Measurements from ENCODE around the gene TBC1D30. TPM values are rescaled to one million over a fixed set of nuclear protein-coding genes. Genes with fewer than 3 reads are reported as not detected.

The TBC1D30 gene
- total RNA-seq, 2 donors from 2014 or later, result 0.20 to 0.23 TPM

DNA sequence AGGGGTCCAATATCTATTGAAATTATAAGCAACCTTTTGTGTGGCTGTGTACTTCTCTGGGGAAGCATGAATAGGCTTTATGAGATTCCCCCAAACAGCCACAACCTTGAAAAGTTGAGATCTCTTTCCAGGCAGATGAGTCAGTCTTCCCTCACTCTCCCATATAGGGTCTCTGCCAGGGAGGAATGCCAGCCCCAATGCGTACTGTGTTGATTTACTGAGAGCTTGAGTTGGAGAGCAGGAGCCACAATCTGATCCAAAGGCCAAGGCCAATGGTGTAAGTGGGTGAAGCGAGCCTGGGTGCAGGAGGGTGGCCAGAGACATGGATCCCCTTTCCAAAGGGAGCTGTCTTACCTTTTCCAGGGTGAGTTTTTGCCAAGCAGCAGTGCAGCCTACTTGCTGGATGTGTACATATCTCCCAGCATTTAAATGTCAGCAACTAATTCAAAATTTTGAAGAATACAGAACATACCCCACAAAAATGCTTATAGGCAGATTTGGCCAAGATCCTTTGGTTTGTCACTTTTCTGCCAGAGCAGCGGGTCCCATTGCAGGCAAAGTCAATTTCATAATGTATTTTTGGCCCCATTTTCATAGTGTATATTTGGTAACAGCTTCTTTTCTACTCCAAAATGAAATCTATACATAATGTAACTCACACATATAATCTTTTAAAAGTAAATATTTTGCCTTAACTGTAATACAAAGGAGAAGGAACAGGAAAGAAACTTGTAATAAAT, 88.2 kb downstream of the TBC1D30 start:
- H3K4me1 Mint-ChIP-seq, result no peaks in the 10 kb centered on the region
- no peak overlapping the region for H3K27ac Mint-ChIP-seq
- H3K36me3 Mint-ChIP-seq (ENCODE audit: low read depth), result peaks cover 2% of the 10 kb centered on the region
- H3K9me3 ChIP-seq (ENCODE audit: control insufficient read depth, low read length, poor library complexity, severe bottlenecking), result no peaks in the 10 kb centered on the region
- ATAC-seq, result no peak
- no peak for DNase-seq
- H3K4me3 Mint-ChIP-seq, result no peak overlapping the region
- H3K27me3 Mint-ChIP-seq, result peaks cover 49% of the 10 kb centered on the region

DNA sequence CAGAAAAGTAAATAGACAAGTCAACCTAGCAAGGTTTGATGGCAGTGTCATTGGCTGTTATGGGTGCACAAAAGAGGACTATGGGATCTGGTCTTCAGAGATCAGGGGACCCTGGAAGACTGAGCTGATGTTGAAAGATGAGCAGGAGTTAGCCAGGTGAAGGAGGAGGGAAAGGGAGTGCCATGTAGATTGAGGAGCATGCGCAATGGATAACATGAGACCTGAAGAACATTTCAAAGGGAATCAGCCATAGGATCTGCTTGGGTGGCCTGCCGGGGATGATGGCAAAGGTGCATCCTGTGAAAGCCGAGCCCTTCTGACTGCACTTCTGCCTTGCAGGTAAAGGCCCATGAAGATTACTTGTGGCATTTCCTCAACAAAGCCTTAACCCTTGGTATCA, 90.8 kb downstream of the TBC1D30 start:
- ATAC-seq (no peak), DNase-seq (no peak)
- H3K4me1 Mint-ChIP-seq, result no peaks in the 10 kb centered on the region
- H3K36me3 Mint-ChIP-seq (ENCODE audit: low read depth), result peaks cover 2% of the 10 kb centered on the region
- no peak overlapping the region for H3K27ac Mint-ChIP-seq
- H3K27me3 Mint-ChIP-seq, result peaks cover 67% of the 10 kb centered on the region
- no peaks in the 10 kb centered on the region for H3K9me3 ChIP-seq (ENCODE audit: control insufficient read depth, low read length, poor library complexity, severe bottlenecking)
- no peak overlapping the region for H3K4me3 Mint-ChIP-seq

DNA sequence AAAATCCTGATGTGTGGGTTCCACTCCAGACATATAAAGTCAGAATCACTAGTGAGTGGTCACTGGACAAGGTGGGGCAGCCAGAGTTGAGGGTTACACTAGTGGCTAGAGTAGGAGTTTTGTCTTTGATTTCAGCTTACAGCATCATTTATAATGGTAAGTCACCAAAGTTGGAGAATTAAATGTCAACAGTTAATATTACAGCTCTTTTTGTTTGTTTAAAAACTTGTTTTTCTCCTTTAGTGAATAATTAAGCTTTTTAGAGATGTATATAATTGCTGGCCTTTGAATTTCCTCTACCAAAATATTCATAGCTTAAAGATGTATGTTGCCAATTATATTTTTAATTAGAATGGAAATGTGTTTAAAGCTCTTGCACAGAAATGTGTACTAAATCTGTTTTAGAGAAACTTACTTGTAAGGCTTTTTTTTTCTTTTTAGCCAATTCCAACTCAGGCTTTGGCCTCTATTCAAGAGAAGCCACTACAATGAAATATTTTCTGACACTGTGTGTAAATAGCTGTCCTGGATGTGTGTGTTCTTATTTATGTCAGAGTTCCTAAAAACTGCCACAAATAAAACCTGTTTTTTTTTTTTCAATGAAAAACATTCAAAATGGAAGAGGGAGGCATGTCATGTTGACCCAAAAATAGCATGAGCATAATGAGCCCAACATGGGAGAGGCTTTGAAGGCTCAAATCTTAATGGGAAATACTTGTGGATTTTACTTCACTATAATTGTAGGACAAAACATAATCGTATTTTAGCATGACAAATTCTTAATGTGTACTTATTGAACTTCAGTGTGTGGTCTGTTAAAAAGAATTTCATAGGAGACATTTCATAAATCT, 92.2 kb downstream of the TBC1D30 start:
- H3K4me3 Mint-ChIP-seq, result no peak overlapping the region
- no peak for ATAC-seq
- H3K27me3 Mint-ChIP-seq, result peaks cover 73% of the 10 kb centered on the region

DNA sequence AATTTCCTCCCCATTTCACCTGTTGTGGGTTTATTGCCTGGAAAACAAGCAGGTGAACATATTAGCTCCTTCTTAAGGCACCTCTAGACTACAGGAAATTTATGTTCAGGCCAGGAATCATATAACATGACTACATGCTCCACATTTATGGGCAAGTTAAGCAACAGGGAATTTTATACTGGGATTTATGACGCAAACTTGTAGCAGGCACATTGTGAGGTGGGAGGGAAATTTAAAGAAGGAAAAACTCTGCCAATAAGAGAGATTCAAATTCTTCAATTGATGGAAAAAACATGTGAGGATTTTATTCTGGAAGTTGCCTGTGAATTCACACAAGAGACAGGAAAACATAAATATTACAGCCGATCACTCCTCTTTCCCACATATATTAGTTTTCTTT, 93.9 kb downstream of the TBC1D30 start:
- H3K36me3 Mint-ChIP-seq (ENCODE audit: low read depth), result peaks cover under 1% of the 10 kb centered on the region
- H3K9me3 ChIP-seq (ENCODE audit: control insufficient read depth, low read length, poor library complexity, severe bottlenecking), result no peaks in the 10 kb centered on the region
- H3K27ac Mint-ChIP-seq, result no peak overlapping the region
- peaks cover 60% of the 10 kb centered on the region for H3K27me3 Mint-ChIP-seq
- ATAC-seq (no peak), DNase-seq (no peak)
- H3K4me3 Mint-ChIP-seq, result no peak overlapping the region
- no peaks in the 10 kb centered on the region for H3K4me1 Mint-ChIP-seq

More for the DNA sequence above, 92.2 kb downstream of the TBC1D30 start:
- no peaks in the 10 kb centered on the region for H3K9me3 ChIP-seq (ENCODE audit: control insufficient read depth, low read length, poor library complexity, severe bottlenecking)
- Mint-ChIP-seq H3K4me1 (no peaks in the 10 kb centered on the region), H3K36me3 (ENCODE audit: low read depth) (peaks cover 2% of the 10 kb centered on the region), H3K27ac (no peak overlapping the region)
- no peak for DNase-seq

DNA sequence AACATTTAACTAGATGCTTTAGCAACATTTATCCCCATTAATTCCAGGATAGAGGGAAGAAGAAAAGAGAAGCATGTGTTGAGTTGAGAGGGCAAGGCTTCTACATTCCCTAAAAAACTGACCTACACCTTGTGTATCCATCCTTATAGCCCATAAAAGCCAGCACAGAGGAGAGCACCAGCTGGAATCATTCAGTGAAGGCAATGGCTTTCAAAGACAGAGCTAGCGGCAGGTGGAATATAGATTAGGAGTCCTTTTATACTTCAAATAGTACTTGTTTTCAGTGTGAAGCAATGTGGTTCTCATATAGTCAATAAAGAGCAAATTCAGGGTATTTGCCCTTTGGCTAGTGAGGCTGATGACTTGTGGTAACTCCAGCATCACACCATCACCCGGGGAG, 94.4 kb downstream of the TBC1D30 start:
- Mint-ChIP-seq H3K27ac (no peak overlapping the region), H3K36me3 (ENCODE audit: low read depth) (no peaks in the 10 kb centered on the region), H3K4me1 (no peaks in the 10 kb centered on the region), H3K4me3 (no peak overlapping the region), H3K27me3 (peaks cover 56% of the 10 kb centered on the region)
- ATAC-seq (no peak), DNase-seq (no peak)
- H3K9me3 ChIP-seq (ENCODE audit: control insufficient read depth, low read length, poor library complexity, severe bottlenecking), result no peaks in the 10 kb centered on the region

DNA sequence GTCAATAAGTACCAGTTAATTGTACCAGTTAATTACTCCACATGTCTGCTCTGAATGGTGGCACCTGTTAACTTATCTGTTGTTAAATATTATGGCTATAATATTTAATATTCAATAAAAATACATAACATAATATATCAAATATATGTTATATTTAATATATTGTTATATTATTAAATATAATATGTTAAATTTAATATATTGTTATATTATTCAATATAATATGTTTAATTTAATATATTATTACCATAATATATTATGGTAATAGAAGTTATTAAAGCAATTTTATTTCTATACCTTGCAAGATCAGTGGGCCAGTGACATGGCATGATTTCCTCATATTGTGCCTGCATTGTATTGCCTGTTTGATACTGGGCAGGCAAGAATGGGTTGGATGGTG, 98.4 kb downstream of the TBC1D30 start:
- H3K9me3 ChIP-seq (ENCODE audit: control insufficient read depth, low read length, poor library complexity, severe bottlenecking), result no peaks in the 10 kb centered on the region
- Mint-ChIP-seq H3K27me3 (peaks cover 45% of the 10 kb centered on the region), H3K27ac (no peak overlapping the region), H3K4me1 (no peaks in the 10 kb centered on the region), H3K36me3 (ENCODE audit: low read depth) (no peaks in the 10 kb centered on the region), H3K4me3 (no peak overlapping the region)
- DNase-seq (no peak), ATAC-seq (no peak)

DNA sequence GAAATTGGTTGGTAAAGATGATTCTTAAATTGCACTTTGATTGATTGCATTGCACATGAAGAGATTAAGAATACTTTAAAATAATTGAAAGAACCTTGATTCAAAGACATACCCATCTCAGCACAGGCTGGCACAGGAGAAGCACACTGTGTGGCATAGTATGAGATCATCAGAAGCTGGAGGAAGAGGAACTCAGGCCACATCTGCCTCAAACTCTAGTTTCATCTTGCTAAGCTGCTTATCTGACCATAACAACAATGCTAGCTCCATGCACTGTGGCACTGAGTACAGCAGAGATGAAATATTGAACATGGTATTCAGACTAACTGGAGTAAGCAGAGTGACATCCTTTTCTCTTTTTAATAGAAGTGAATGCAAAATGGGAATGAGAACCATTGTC, 99.1 kb downstream of the TBC1D30 start:
- H3K9me3 ChIP-seq (ENCODE audit: control insufficient read depth, low read length, poor library complexity, severe bottlenecking), result no peaks in the 10 kb centered on the region
- no peak overlapping the region for H3K27ac Mint-ChIP-seq
- H3K4me1 Mint-ChIP-seq, result no peaks in the 10 kb centered on the region
- H3K27me3 Mint-ChIP-seq, result peaks cover 39% of the 10 kb centered on the region
- H3K4me3 Mint-ChIP-seq, result no peak overlapping the region
- no peaks in the 10 kb centered on the region for H3K36me3 Mint-ChIP-seq (ENCODE audit: low read depth)
- ATAC-seq, result no peak
- no peak for DNase-seq

Other genes with a start within 250 kb of the TBC1D30 start
- gene RASSF3, start 214.2 kb upstream of the TBC1D30 start, total RNA-seq, result 100 to 1,000 TPM; 114 to 116 TPM
- gene GNS, start 65.2 kb upstream of the TBC1D30 start, total RNA-seq, result 10 to 100 TPM; 21.0 to 22.4 TPM

All from T-helper 17 cell (primary cell).